GM12878 (cell line): ENCODE measurements around the gene SIRT5. TPM values are rescaled to one million over a fixed set of nuclear protein-coding genes. Genes with fewer than 3 reads are reported as not detected.
A peak's percentile ranks its signal among the peaks of the same experiment; 100 is the strongest.

Experiments used
- ATAC-seq: fragments of 200-7000 bp; cut with Tn5 transposase; 3 replicates; pipeline ENCODE4 v1.9.1; 2020; ENCODE audit warnings: mild to moderate bottlenecking, moderate library complexity
- BruUV-seq: library from RNA; stranded (reverse); fragments of 400-500 nt; replicated peaks from 2 replicates; lab custom pipeline; 2021; lab: Mats Ljungman, UMichigan
- CTCF ChIA-PET: fragments of 300-600 bp; sonication (Branson Sonifier 250); formaldehyde crosslinking; extraction: SDS; loops from one replicate; lab custom pipeline; 2021; ENCODE audit warnings: inconsistent platforms; lab: Yijun Ruan, JAX
- POLR2A ChIA-PET: fragments of 350-600 bp; formaldehyde crosslinking; extraction: SDS; loops from one replicate; lab custom pipeline; 2021; ENCODE audit warnings: inconsistent platforms; lab: Charles Lee
- RAD21 ChIA-PET: fragments of 300-600 bp; sonication (Branson Sonifier 250); formaldehyde crosslinking; loops from one replicate; lab custom pipeline; 2023; ENCODE audit warnings: antibody characterized with exemption; ENCODE audit not compliant: unreplicated experiment; lab: Charles Lee
- SMC1A ChIA-PET: fragments of 300-600 bp; sonication (Branson Sonifier 250); formaldehyde crosslinking; loops from one replicate; lab custom pipeline; 2023; ENCODE audit not compliant: unreplicated experiment, uncharacterized antibody; lab: Charles Lee
- DNase-seq: peaks from one replicate; pipeline ENCODE4 v3.0.0-alpha.2; 2011; ENCODE audit warnings: low read depth, low spot score
- FAIRE-seq: peaks from 3 replicates; lab custom pipeline; 2011; peaks lifted over from hg19 to GRCh38; lab: Jason Lieb, UNC
- H2AFZ ChIP-seq: 2 replicates; pipeline ENCODE4 v1.6.0; 2011; ENCODE audit warnings: low read depth, low read length, control low read depth; ENCODE audit not compliant: control insufficient read depth
- H3K27ac ChIP-seq: 2 replicates; pipeline ENCODE4 v1.5.1; 2011; ENCODE audit warnings: control low read depth; ENCODE audit not compliant: control insufficient read depth, insufficient read depth
- H3K27me3 ChIP-seq, 2 experiments: replicated peaks in 1 of 2; 2 replicates each; pipeline versions ENCODE4 v1.6.0 to v1.6.1; 2011; ENCODE audit warnings: low read length in 1 of 2; ENCODE audit not compliant: control insufficient read depth in 2 of 2, insufficient read depth in 2 of 2
- H3K36me3 ChIP-seq, 2 experiments: 2 replicates each; pipeline ENCODE4 v1.5.1; 2011; ENCODE audit warnings: low read length in 1 of 2; ENCODE audit not compliant: control insufficient read depth in 2 of 2, insufficient read depth in 2 of 2
- H3K4me1 ChIP-seq: 2 replicates; pipeline ENCODE4 v1.6.1; 2011; ENCODE audit warnings: mild to moderate bottlenecking, low read length, moderate library complexity, mixed read lengths; ENCODE audit not compliant: control insufficient read depth, insufficient read depth
- H3K4me2 ChIP-seq: 2 replicates; pipeline ENCODE4 v1.6.0; 2011; ENCODE audit warnings: control low read depth; ENCODE audit not compliant: control insufficient read depth, insufficient read depth
- H3K4me3 ChIP-seq: fragments of 200-600 bp; sonication (generic); 2 replicates; pipeline ENCODE4 v1.5.1; 2016
- H3K79me2 ChIP-seq: 2 replicates; pipeline ENCODE4 v1.6.0; 2011; ENCODE audit warnings: low read length; ENCODE audit not compliant: control insufficient read depth, insufficient read depth
- H3K9ac ChIP-seq: 2 replicates; pipeline ENCODE4 v1.8.0; 2011; ENCODE audit warnings: low read length, control low read depth, mixed read lengths; ENCODE audit not compliant: control insufficient read depth, insufficient read depth
- H3K9me3 ChIP-seq: replicated peaks from 3 replicates; pipeline ENCODE4 v1.5.1; 2011; ENCODE audit warnings: mild to moderate bottlenecking, low read length; ENCODE audit not compliant: control insufficient read depth, insufficient read depth
- H4K20me1 ChIP-seq: 2 replicates; pipeline ENCODE4 v1.6.0; 2011; ENCODE audit not compliant: control insufficient read depth, insufficient read depth
- IKZF2 ChIP-seq, 2 experiments: fragments of 450-650 bp; IDR thresholded peaks; 2 replicates each; pipeline ENCODE4 v1.6.1; 2017; ENCODE audit warnings: mild to moderate bottlenecking in 2 of 2, moderate library complexity in 2 of 2
- NFYA ChIP-seq: IDR thresholded peaks from 2 replicates; pipeline ENCODE4 v1.6.1; 2011; ENCODE audit warnings: low read depth, mild to moderate bottlenecking, low read length, improper control_type of control experiment, borderline replicate concordance
- WGBS: methylation state at CpG from one replicate; pipeline ENCODE4 v1.1.6; 2016; ENCODE audit warnings: low lambda C conversion rate; ENCODE audit not compliant: insufficient replicate concordance, insufficient coverage; ENCODE audit errors: missing lambda C conversion rate; 5-methylcytosine and 5-hydroxymethylcytosine counted together
- in situ Hi-C: fragments of 300-500 bp; cut with MboI; formaldehyde crosslinking; loops from 9 replicates; pipeline ENCODE4 v1.14.3; 2018; ENCODE audit warnings: mixed read lengths
- intact Hi-C: fragments of 100-400 bp; cut with micrococcal nuclease; formaldehyde crosslinking; loops from one replicate; pipeline ENCODE4 v1.14.2; 2022; ENCODE audit not compliant: unreplicated experiment
- polyA plus RNA-seq, 11 experiments: library from polyadenylated mRNA; depleted of rRNA in 4 of 11; unstranded in 6 of 11; stranded (reverse) in 5 of 11; fragments of >200 nt; fragmentation: Nextera tagmentation in 4 of 11; fragmentation: Illumina TruSeq in 1 of 11; extraction: Ambion mirVana in 4 of 11; extraction: Trizol in 1 of 11; gene quantifications; 1 replicate in 1 of 11; 2 replicates in 10 of 11; pipeline versions ENCODE4 v1.2.1 to v1.2.3, GENCODE V29; 2011 to 2016; ENCODE audit warnings: inconsistent platforms in 2 of 11, missing spikeins in 2 of 11, low read depth in 1 of 11
- total RNA-seq, 4 experiments: library from RNA; depleted of rRNA in 3 of 4; stranded (reverse); fragments of >200 nt in 3 of 4; fragmentation: Illumina TruSeq in 1 of 4; extraction: Trizol in 1 of 4; gene quantifications; 2 replicates each; pipeline versions ENCODE4 v1.2.1 to v1.2.3, GENCODE V29; 2013 to 2021
- TF ChIP-seq, protein P1 (sequence below): fragments of 450-650 bp; IDR thresholded peaks from 2 replicates; pipeline ENCODE4 v1.6.1; 2016; ENCODE audit warnings: mild to moderate bottlenecking, moderate library complexity, borderline replicate concordance
- TF ChIP-seq, protein P2 (sequence below): IDR thresholded peaks from 2 replicates; pipeline ENCODE4 v1.6.1; 2011; ENCODE audit warnings: low read depth, mild to moderate bottlenecking, low read length, moderate library complexity, borderline replicate concordance; ENCODE audit errors: extremely low read depth

Gene SIRT5
- total and polyA plus RNA-seq, 10 of the 15 experiments (the other 5 are each of a cell fraction or from before 2014, with no cell fraction given) = 1.7 to 12.4 (median 10.0) TPM

DNA sequence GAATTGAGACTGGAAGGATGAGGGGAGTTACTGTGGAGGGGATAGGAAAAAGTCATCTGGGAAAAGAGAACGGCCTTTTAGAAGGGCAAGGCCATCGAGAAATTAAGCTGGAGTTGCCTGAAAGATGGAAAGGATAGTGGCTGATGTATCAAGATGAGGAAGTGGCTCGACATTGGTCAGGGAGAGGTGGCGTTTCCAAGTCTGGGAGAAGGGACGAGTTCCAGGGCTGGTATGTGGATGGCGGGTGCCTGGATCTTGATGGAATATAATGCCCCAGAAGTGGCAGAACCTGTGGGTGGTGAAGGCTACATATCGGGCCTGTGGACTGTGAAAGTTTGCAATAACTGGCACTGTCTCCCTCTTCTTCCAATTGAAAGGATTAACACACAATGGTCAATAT is 2.2 kb upstream of the SIRT5 start (continued):
- TF ChIP-seq, protein P1, sequence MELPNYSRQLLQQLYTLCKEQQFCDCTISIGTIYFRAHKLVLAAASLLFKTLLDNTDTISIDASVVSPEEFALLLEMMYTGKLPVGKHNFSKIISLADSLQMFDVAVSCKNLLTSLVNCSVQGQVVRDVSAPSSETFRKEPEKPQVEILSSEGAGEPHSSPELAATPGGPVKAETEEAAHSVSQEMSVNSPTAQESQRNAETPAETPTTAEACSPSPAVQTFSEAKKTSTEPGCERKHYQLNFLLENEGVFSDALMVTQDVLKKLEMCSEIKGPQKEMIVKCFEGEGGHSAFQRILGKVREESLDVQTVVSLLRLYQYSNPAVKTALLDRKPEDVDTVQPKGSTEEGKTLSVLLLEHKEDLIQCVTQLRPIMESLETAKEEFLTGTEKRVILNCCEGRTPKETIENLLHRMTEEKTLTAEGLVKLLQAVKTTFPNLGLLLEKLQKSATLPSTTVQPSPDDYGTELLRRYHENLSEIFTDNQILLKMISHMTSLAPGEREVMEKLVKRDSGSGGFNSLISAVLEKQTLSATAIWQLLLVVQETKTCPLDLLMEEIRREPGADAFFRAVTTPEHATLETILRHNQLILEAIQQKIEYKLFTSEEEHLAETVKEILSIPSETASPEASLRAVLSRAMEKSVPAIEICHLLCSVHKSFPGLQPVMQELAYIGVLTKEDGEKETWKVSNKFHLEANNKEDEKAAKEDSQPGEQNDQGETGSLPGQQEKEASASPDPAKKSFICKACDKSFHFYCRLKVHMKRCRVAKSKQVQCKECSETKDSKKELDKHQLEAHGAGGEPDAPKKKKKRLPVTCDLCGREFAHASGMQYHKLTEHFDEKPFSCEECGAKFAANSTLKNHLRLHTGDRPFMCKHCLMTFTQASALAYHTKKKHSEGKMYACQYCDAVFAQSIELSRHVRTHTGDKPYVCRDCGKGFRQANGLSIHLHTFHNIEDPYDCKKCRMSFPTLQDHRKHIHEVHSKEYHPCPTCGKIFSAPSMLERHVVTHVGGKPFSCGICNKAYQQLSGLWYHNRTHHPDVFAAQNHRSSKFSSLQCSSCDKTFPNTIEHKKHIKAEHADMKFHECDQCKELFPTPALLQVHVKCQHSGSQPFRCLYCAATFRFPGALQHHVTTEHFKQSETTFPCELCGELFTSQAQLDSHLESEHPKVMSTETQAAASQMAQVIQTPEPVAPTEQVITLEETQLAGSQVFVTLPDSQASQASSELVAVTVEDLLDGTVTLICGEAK = no peak
- no peak for TF ChIP-seq NFYA
- TF ChIP-seq, protein P2, sequence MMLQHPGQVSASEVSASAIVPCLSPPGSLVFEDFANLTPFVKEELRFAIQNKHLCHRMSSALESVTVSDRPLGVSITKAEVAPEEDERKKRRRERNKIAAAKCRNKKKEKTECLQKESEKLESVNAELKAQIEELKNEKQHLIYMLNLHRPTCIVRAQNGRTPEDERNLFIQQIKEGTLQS = no peak

DNA sequence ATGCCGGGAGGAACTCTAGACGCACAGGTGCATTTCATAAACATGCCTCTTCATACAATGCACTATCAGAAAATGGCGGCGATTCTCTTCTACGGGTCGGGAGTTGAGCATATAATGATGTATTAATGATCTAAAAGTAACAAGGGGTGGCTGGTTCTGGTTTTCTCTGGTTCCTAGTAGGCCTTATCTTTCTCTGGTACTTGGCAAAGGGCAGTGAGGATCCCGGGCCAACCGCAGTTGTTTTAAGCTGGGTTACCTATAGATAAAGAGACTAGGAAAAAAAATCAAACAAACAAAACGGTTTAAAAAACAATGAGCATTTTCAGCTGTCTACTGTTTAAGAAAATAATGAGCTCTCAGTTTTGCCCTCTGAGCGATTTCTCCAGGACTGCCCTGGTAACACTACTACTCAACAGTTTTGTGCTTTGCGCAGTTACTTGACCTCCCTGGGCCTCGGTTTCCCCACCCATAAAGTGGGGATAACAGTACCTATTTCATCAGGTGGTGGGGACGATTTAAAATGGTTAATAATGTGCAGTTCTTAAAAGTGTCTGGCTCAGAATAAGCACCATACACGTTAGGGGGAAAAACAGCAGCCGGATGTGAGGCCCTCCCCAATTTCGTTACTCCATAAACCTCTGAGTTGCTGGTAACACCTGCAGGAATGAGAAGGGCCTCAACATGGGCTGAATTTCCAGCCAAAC is 1.3 kb upstream of the SIRT5 start:
- H3K27ac ChIP-seq = no peak overlapping the region
- H3K4me2 ChIP-seq = peak overlapping the region; percentile 99
- WGBS = 80% methylated on average over 16 of the region's 16 CpGs
- no peak for DNase-seq
- no peak for ATAC-seq
- intact Hi-C loops = no loop called here
- H3K4me3 ChIP-seq = peak overlapping the region; percentile 93
- RAD21 ChIA-PET = interaction anchor here (0.8 to 3.1 kb wide), 6 partner anchors 15 to 235 kb away, joined by 3 to 31 read pairs (median 9); no protein-coding TSS in a partner anchor
- no peak for FAIRE-seq
- SMC1A ChIA-PET = interaction anchor here (1.0 to 3.1 kb wide), 9 partner anchors 9 to 244 kb away, joined by 3 to 15 read pairs (median 3); partner anchors contain the start of gene NOL7
- no TSS peak for BruUV-seq
- no peaks in the 10 kb centered on the region for H3K9me3 ChIP-seq
- H2AFZ ChIP-seq = peak overlapping the region; percentile 79; the same call in 1 of the 2 replicates
- no peaks in the 10 kb centered on the region for H3K36me3 ChIP-seq
- no peak for TF ChIP-seq IKZF2 (IDR thresholded peaks at IDR 0.05)
- H3K4me1 ChIP-seq = peaks cover 4% of the 10 kb centered on the region
- H3K79me2 ChIP-seq = peaks cover 8% of the 10 kb centered on the region
- no peaks in the 10 kb centered on the region for H3K27me3 ChIP-seq
- CTCF ChIA-PET = interaction anchor here (0.8 to 3.7 kb wide), 11 partner anchors 11 to 245 kb away, joined by 3 to 45 read pairs (median 5); partner anchors contain the start of gene TBC1D7
- in situ Hi-C loops = no loop called here
- no peaks in the 10 kb centered on the region for H4K20me1 ChIP-seq
- POLR2A ChIA-PET = interaction anchor here (2.3 kb wide), 1 partner anchor 42 kb away, joined by 11 read pairs; the partner anchor contains the start of gene NOL7
- H3K9ac ChIP-seq = peak overlapping the region; percentile 92
